NCI-H446 (cell line): ENCODE results near the gene IRF6.

Experiments used
- DNase-seq, 2 experiments: peaks; one replicate each; lab custom pipeline; 2025; lab: John Stamatoyannopoulos, UW

The IRF6 gene

GRCh38 chr1:209790286-209791193 is 15.4 kb downstream of the IRF6 start:
- DNase-seq: no peak

- no peak for DNase-seq
Observed at GRCh38 chr1:209789245-209789644, 16.7 kb downstream of the IRF6 start.

- DNase-seq: peak; percentile 37 to 66
Observed at GRCh38 chr1:209787551-209787950, 18.4 kb downstream of the IRF6 start.

GRCh38 chr1:209786146-209786545 is 19.8 kb downstream of the IRF6 start:
- peak; percentile 18 to 24 for DNase-seq

GRCh38 chr1:209785592-209785991 is 20.4 kb downstream of the IRF6 start:
- no peak for DNase-seq

- peak; percentile 99 to 100 for DNase-seq
Observed at GRCh38 chr1:209784265-209785169, 21.4 kb downstream of the IRF6 start, which contains the start of gene C1orf74. Gene C1orf74, minus strand, starts transcription at chr1:209784559. Its CDS starts 925 bp downstream, at chr1:209783634.

- peak in 1 of 2 experiments; percentile 29 for DNase-seq
Observed at GRCh38 chr1:209783386-209783785, 22.6 kb downstream of the IRF6 start.

GRCh38 chr1:209780268-209780667 is 25.7 kb downstream of the IRF6 start:
- no peak for DNase-seq

- no peak for DNase-seq
Observed at GRCh38 chr1:209778102-209778501, 27.8 kb downstream of the IRF6 start.

GRCh38 chr1:209777587-209777986 is 28.4 kb downstream of the IRF6 start:
- DNase-seq: no peak

GRCh38 chr1:209775678-209776077 is 30.3 kb downstream of the IRF6 start:
- no peak for DNase-seq

- DNase-seq: no peak
Observed at GRCh38 chr1:209774592-209774991, 31.4 kb downstream of the IRF6 start.

- no peak for DNase-seq
Observed at GRCh38 chr1:209772126-209772525, 33.8 kb downstream of the IRF6 start.

GRCh38 chr1:209770636-209771415 is 35.1 kb downstream of the IRF6 start:
- DNase-seq: no peak

GRCh38 chr1:209769971-209770370 is 36.0 kb downstream of the IRF6 start:
- DNase-seq: no peak

GRCh38 chr1:209769171-209769904 is 36.6 kb downstream of the IRF6 start:
- DNase-seq: no peak

GRCh38 chr1:209768354-209768774 is 37.6 kb downstream of the IRF6 start:
- no peak for DNase-seq

GRCh38 chr1:209767706-209768105 is 38.2 kb downstream of the IRF6 start:
- DNase-seq: no peak

- no peak for DNase-seq
Observed at GRCh38 chr1:209767096-209767495, 38.8 kb downstream of the IRF6 start.

- DNase-seq: no peak
Observed at GRCh38 chr1:209766051-209766450, 39.9 kb downstream of the IRF6 start.

- no peak for DNase-seq
Observed at GRCh38 chr1:209761011-209761635, 44.8 kb downstream of the IRF6 start.
